ENCODE data around the gene CEP89.

The CEP89 gene

DNA sequence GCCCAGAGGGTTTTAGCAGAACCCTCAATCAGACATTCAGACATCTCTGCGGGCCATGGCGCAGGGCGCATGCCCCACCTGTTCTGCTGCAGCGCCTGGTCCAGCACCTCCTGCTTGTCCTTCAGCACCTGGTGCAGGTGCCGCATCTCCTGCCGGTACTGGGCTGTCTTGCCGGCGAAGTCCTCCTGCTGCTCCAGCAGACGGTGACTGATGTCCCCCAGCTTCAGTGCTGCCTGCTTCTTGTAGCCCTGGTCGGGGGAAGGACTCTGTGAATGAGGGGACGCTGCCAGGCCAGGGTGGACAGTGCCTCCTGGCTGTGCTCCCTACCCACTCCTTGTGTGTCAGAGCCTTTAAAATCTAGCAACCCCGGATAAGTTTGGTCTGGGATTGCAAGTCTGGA, 90.0 kb downstream of the CEP89 start:
- TF ChIP-seq POLR2A (IDR thresholded peaks at IDR 0.05; ENCODE audit: low read depth, low read length) (no peak), SPI1 (IDR thresholded peaks at IDR 0.05; ENCODE audit: low read depth, low read length) (no peak), POLR2AphosphoS5 (IDR thresholded peaks at IDR 0.05; ENCODE audit: low read depth, low read length) (no peak)
- DNase-seq (ENCODE audit: insufficient read length, low spot score) (no peak), FAIRE-seq (no peak)

DNA sequence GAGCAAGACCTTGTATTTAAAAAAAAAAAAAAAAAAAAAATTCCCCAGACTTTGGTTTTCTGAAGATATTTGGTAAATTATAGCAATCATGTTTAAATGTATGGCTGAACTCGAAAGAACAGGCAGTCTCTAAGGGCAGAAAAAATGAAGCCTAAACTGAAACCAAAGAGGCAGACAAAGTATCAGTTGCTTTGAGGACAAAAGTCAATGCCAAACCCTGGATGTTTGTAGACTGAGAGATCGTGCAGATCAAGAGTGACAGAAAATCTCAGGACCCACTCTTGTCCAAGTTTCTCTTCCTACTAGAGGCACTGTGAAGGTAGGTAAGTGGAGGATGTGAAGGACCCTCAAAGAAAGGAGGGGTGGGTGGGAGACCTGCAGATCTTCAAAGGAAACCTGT, 91.1 kb downstream of the CEP89 start:
- no peak for DNase-seq (ENCODE audit: insufficient read length, low spot score)
- no peak for TF ChIP-seq SPI1 (IDR thresholded peaks at IDR 0.05; ENCODE audit: low read depth, low read length)
- no peak for TF ChIP-seq POU2F2 (IDR thresholded peaks at IDR 0.05; ENCODE audit: low read depth, low read length)
- TF ChIP-seq TAF1 (IDR thresholded peaks at IDR 0.05; ENCODE audit: low read depth, low read length), result no peak
- TF ChIP-seq PAX5 (IDR thresholded peaks at IDR 0.05; ENCODE audit: insufficient read depth, low read length, severe bottlenecking), result no peak
- no peak for TF ChIP-seq POLR2A (IDR thresholded peaks at IDR 0.05; ENCODE audit: low read depth, low read length)
- no peak for TF ChIP-seq POLR2AphosphoS5 (IDR thresholded peaks at IDR 0.05; ENCODE audit: low read depth, low read length)
- no peak for FAIRE-seq

DNA sequence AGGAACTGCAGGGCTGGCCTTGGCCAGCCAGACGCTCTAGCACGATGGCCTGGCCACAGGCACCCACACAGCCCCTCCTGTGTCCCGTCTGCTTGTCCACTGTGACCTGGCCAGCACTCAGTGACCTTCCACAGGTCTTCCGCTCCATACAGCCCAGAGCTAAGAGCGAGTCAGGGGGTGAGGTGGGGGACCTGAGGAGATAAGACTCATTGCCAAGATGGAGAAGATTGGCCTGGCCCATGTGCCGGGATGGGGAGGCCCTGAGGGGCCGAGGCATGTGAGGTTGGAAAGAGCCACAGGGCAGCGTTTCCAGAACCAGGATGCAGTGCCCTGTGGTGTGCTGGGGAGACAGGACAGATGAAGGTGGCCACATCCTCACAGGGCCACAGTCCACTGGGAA, 92.0 kb downstream of the CEP89 start:
- TF ChIP-seq PAX5 (IDR thresholded peaks at IDR 0.05; ENCODE audit: insufficient read depth, low read length, severe bottlenecking), result no peak
- no peak for TF ChIP-seq SPI1 (IDR thresholded peaks at IDR 0.05; ENCODE audit: low read depth, low read length)
- TF ChIP-seq POU2F2 (IDR thresholded peaks at IDR 0.05; ENCODE audit: low read depth, low read length), result no peak
- no peak for TF ChIP-seq POLR2AphosphoS5 (IDR thresholded peaks at IDR 0.05; ENCODE audit: low read depth, low read length)
- no peak for TF ChIP-seq TAF1 (IDR thresholded peaks at IDR 0.05; ENCODE audit: low read depth, low read length)
- no peak for TF ChIP-seq POLR2A (IDR thresholded peaks at IDR 0.05; ENCODE audit: low read depth, low read length)
- FAIRE-seq (no peak), DNase-seq (ENCODE audit: insufficient read length, low spot score) (no peak)

DNA sequence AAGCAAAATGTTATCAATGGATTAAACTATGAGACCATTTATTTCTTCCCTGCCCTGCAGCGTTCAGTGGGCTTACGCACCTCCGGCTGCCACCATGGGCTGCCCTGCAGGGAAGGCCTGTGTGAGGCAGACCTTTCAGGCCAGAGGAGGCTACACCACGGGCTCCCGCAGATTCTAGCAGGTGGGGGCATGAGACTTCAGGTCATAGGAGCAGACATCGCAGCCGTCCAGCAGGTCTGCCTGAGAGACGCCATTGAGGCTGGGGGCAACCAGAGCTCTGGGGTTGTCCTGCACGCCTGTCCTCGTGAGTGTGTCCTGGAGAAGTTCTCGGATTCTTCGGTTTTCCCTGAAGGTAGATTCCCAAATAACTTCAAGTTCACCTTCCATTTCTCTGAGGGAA, 92.8 kb downstream of the CEP89 start:
- no peak for FAIRE-seq
- DNase-seq (ENCODE audit: insufficient read length, low spot score), result no peak
- TF ChIP-seq POU2F2 (IDR thresholded peaks at IDR 0.05; ENCODE audit: low read depth, low read length) (no peak), POLR2A (IDR thresholded peaks at IDR 0.05; ENCODE audit: low read depth, low read length) (no peak), POLR2AphosphoS5 (IDR thresholded peaks at IDR 0.05; ENCODE audit: low read depth, low read length) (no peak), PAX5 (IDR thresholded peaks at IDR 0.05; ENCODE audit: insufficient read depth, low read length, severe bottlenecking) (no peak), SPI1 (IDR thresholded peaks at IDR 0.05; ENCODE audit: low read depth, low read length) (no peak), TAF1 (IDR thresholded peaks at IDR 0.05; ENCODE audit: low read depth, low read length) (no peak)

DNA sequence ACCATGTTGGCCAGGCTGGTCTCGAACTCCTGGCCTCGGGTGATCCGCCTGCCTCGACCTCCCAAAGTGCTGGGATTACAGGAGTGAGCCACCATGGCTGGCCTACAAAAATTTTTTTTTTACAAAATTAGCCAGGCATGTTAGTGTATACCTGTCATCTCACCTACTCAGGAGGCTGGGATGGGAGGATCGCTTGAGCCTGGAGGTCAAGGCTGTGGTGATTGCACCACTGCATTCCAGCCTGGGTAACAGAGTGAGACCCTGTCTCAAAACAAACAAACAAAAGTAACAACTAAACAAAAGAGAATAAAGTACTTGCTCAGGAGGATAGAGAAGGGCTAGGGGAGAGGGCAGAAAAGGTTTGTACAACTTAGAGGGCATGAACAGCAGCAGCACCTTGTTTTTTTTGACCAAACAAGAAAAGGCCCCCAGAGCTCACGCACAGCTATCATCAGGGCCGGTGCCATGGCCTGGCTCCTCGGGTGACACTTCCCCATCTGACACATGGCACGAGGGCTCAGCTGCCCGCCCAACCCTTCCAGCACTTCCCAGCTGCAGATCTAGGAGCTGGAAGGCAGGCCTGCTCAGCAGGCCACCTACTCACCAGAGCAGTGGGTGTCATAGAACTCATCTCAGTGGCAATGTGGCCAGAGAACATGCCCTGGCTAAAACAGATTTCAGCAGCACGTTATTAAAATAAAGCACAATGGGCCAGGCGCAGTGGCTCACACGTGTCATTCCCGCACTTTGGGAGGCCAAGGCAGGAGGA, 93.6 kb downstream of the CEP89 start:
- FAIRE-seq (no peak), DNase-seq (ENCODE audit: insufficient read length, low spot score) (no peak)
- TF ChIP-seq POLR2A (IDR thresholded peaks at IDR 0.05; ENCODE audit: low read depth, low read length) (no peak), SPI1 (IDR thresholded peaks at IDR 0.05; ENCODE audit: low read depth, low read length) (no peak), PAX5 (IDR thresholded peaks at IDR 0.05; ENCODE audit: insufficient read depth, low read length, severe bottlenecking) (no peak), TAF1 (IDR thresholded peaks at IDR 0.05; ENCODE audit: low read depth, low read length) (no peak), POLR2AphosphoS5 (IDR thresholded peaks at IDR 0.05; ENCODE audit: low read depth, low read length) (no peak), POU2F2 (IDR thresholded peaks at IDR 0.05; ENCODE audit: low read depth, low read length) (no peak)

DNA sequence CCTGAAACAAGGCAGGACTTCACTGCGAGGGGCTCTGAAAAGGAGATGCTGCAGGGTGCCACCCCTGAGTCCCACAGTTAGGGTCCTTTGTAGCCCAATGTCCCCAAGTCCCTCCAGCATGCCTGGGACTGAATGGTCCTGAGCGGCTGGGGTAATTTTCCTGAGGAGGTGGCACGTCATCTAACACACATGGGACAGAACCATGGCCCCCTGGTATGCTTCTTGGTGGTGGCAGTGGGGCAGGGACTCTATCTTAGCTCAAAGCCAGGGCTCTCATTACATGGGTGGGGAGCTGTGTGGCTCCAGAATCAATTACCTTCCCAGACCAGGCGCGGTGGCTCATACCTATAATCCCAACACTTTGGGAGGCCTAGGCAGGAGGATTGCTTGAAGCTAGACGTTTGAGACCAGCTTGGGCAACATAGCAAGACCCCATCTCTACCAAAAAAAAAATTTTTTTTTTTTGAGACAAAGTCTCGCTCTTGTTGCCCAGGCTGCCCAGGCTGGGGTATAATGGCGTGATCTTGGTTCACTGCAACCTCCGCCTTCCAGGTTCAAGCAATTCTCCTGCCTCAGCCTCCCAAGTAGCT, 94.3 kb downstream of the CEP89 start:
- no peak for DNase-seq (ENCODE audit: insufficient read length, low spot score)
- FAIRE-seq, result no peak
- no peak for TF ChIP-seq POU2F2 (IDR thresholded peaks at IDR 0.05; ENCODE audit: low read depth, low read length)

DNA sequence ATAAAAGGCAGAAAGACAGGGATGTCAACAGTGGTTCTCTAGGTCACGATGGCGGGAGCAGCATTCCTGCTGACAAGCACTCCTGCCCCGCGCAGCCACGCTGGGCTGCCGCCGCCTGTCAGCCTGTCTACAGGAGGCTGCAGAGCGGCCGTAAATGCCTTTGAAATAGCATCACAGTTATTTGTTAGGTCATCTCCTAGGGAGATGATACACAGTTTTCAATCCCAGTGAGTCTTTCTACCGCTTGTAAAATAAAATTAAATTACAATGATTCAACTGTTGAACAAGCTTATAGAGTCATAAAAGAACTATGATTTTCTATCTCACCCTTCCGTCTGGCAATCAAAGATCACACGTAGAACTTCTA, 94.9 kb downstream of the CEP89 start:
- TF ChIP-seq POLR2A (IDR thresholded peaks at IDR 0.05; ENCODE audit: low read depth, low read length) (no peak), PAX5 (IDR thresholded peaks at IDR 0.05; ENCODE audit: insufficient read depth, low read length, severe bottlenecking) (no peak), SPI1 (IDR thresholded peaks at IDR 0.05; ENCODE audit: low read depth, low read length) (no peak), TAF1 (IDR thresholded peaks at IDR 0.05; ENCODE audit: low read depth, low read length) (no peak), POLR2AphosphoS5 (IDR thresholded peaks at IDR 0.05; ENCODE audit: low read depth, low read length) (no peak), POU2F2 (IDR thresholded peaks at IDR 0.05; ENCODE audit: low read depth, low read length) (no peak)
- no peak for FAIRE-seq
- no peak for DNase-seq (ENCODE audit: insufficient read length, low spot score)

DNA sequence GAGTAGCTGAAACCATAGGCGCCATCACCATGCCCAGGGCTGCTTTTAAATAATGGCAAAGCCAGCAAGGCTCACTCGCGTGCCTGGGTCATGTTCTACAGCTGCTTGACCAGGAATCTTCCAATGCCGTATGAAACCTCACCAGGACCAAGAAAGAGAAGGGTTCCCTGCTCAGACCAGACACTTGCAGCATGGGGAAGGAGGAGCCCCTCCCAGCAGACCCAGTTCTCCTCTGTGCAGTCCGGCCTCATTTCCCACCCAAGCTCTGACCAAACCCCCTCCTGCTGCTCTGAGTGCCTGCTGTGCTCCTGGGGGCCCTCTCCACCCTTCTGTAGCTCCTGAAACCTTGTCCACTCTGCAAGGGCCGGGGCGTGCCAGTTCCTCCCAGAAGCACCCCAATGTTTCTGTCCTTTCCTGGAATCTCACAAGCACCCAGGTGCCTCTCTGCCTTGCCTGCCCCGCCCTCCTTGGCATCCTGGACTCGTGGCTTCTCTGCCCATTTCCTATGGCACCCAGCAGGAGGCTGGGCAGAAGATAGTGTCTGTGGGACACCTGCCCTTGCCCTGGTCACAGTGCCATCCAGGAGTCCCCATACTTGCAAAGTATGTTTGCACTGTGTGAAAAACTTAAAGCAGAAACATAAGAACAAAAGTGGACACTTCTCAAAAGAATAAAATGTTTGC, 95.4 kb downstream of the CEP89 start:
- TF ChIP-seq POLR2AphosphoS5 (IDR thresholded peaks at IDR 0.05; ENCODE audit: low read depth, low read length) (no peak), POU2F2 (IDR thresholded peaks at IDR 0.05; ENCODE audit: low read depth, low read length) (no peak), TAF1 (IDR thresholded peaks at IDR 0.05; ENCODE audit: low read depth, low read length) (no peak), PAX5 (IDR thresholded peaks at IDR 0.05; ENCODE audit: insufficient read depth, low read length, severe bottlenecking) (no peak), POLR2A (IDR thresholded peaks at IDR 0.05; ENCODE audit: low read depth, low read length) (no peak), SPI1 (IDR thresholded peaks at IDR 0.05; ENCODE audit: low read depth, low read length) (no peak)
- DNase-seq (ENCODE audit: insufficient read length, low spot score) (no peak), FAIRE-seq (no peak)

DNA sequence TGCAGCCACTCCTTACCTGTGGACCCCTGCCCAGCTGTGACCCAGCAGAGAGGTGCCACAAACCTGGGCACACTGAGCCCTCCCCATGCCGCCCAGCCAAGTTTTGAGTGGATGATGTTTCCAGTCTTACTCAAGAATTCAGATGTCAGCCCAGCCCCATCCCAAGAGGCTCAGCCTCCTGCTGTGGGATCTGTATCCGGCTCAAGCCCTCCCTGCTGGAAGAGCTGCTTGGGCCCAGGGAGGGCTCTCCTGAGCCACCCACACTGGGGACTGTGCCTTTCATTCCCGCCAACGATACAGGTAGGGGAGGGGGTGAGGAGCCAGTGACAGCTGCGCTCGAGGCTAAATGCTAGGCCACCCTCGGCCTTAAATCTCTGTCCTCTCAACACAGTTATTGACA, 96.3 kb downstream of the CEP89 start:
- FAIRE-seq (no peak), DNase-seq (ENCODE audit: insufficient read length, low spot score) (no peak)
- TF ChIP-seq SPI1 (IDR thresholded peaks at IDR 0.05; ENCODE audit: low read depth, low read length) (no peak), POU2F2 (IDR thresholded peaks at IDR 0.05; ENCODE audit: low read depth, low read length) (no peak), POLR2A (IDR thresholded peaks at IDR 0.05; ENCODE audit: low read depth, low read length) (no peak), TAF1 (IDR thresholded peaks at IDR 0.05; ENCODE audit: low read depth, low read length) (no peak), PAX5 (IDR thresholded peaks at IDR 0.05; ENCODE audit: insufficient read depth, low read length, severe bottlenecking) (no peak), POLR2AphosphoS5 (IDR thresholded peaks at IDR 0.05; ENCODE audit: low read depth, low read length) (no peak)

All from GM12891 (cell line).